ENCODE measurements around the gene PPIF.
A peak's percentile ranks its signal among the peaks of the same experiment; 100 is the strongest.

Gene PPIF

GRCh38 chr10:79326361-79327089 lies 20.7 kb upstream of the PPIF start:
- H3K4me1 ChIP-seq (ENCODE audit: control insufficient read depth, insufficient read depth, low read depth, low read length): peaks cover 26% of the 10 kb centered on the region
- H3K27ac ChIP-seq (ENCODE audit: low read length, poor library complexity, severe bottlenecking): no peak overlapping the region
- no peak overlapping the region for H3K18ac ChIP-seq (ENCODE audit: low read depth in 1 of 2, low read length in 2 of 2)
- no peak overlapping the region for H3K23ac ChIP-seq (ENCODE audit: low read length in 2 of 2)
- H2BK120ac ChIP-seq (ENCODE audit: low read depth, low read length): no peak overlapping the region
- no peak overlapping the region for H2BK15ac ChIP-seq (ENCODE audit: low read depth, poor library complexity, severe bottlenecking)
- no peak overlapping the region for H3K4me3 ChIP-seq (ENCODE audit: insufficient read depth in 1 of 2, low read depth in 1 of 2, low read length in 2 of 2)
- H4K91ac ChIP-seq (ENCODE audit: low read length): no peak overlapping the region
- no peaks in the 10 kb centered on the region for H3K27me3 ChIP-seq (ENCODE audit: control insufficient read depth in 1 of 2, insufficient read depth in 1 of 2, low read length in 2 of 2)
- DNase-seq: no peak
- no peak overlapping the region for H2AK5ac ChIP-seq (ENCODE audit: low read length, severe bottlenecking)
- no peaks in the 10 kb centered on the region for H3K79me1 ChIP-seq (replicated peaks; ENCODE audit: low read length, poor library complexity, severe bottlenecking)
- H4K8ac ChIP-seq (ENCODE audit: low read length): no peak overlapping the region
- H3K36me3 ChIP-seq (ENCODE audit: control insufficient read depth in 1 of 2, insufficient read depth in 2 of 2, low read depth in 1 of 2, low read length in 2 of 2): no peaks in the 10 kb centered on the region
- 71% methylated on average over 3 of the region's 3 CpGs for WGBS
- H3K14ac ChIP-seq (ENCODE audit: low read length in 2 of 2): peak overlapping the region in 1 of 2 experiments; percentile 82
- H2BK5ac ChIP-seq (ENCODE audit: low read depth, low read length, poor library complexity, severe bottlenecking): no peak overlapping the region
- no peak overlapping the region for H3K4me2 ChIP-seq (ENCODE audit: low read length, poor library complexity, severe bottlenecking)
- H2AFZ ChIP-seq (ENCODE audit: low read depth, low read length): no peak overlapping the region
- no peaks in the 10 kb centered on the region for H3K9me3 ChIP-seq (ENCODE audit: control insufficient read depth, low read length)
- no peak overlapping the region for H3K9ac ChIP-seq (ENCODE audit: low read length)
- no peak overlapping the region for H3K4ac ChIP-seq (ENCODE audit: low read depth in 1 of 2, low read length in 2 of 2)
- peak overlapping the region in 1 of 2 experiments; percentile 27 for H2BK12ac ChIP-seq (ENCODE audit: low read length in 2 of 2)

- no peak overlapping the region for H3K9ac ChIP-seq (ENCODE audit: low read length)
- H3K4ac ChIP-seq (ENCODE audit: low read depth in 1 of 2, low read length in 2 of 2): no peak overlapping the region
- H2AFZ ChIP-seq (ENCODE audit: low read depth, low read length): no peak overlapping the region
- no peaks in the 10 kb centered on the region for H3K36me3 ChIP-seq (ENCODE audit: control insufficient read depth in 1 of 2, insufficient read depth in 2 of 2, low read depth in 1 of 2, low read length in 2 of 2)
- H2BK12ac ChIP-seq (ENCODE audit: low read length in 2 of 2): no peak overlapping the region
- no peak overlapping the region for H3K27ac ChIP-seq (ENCODE audit: low read length, poor library complexity, severe bottlenecking)
- H2BK5ac ChIP-seq (ENCODE audit: low read depth, low read length, poor library complexity, severe bottlenecking): no peak overlapping the region
- no peaks in the 10 kb centered on the region for H3K27me3 ChIP-seq (ENCODE audit: control insufficient read depth in 1 of 2, insufficient read depth in 1 of 2, low read length in 2 of 2)
- 84% methylated on average over 8 of the region's 8 CpGs for WGBS
- no peak overlapping the region for H2AK5ac ChIP-seq (ENCODE audit: low read length, severe bottlenecking)
- no peak overlapping the region for H4K91ac ChIP-seq (ENCODE audit: low read length)
- H3K4me2 ChIP-seq (ENCODE audit: low read length, poor library complexity, severe bottlenecking): no peak overlapping the region
- no peak overlapping the region for H3K14ac ChIP-seq (ENCODE audit: low read length in 2 of 2)
- peaks cover 28% of the 10 kb centered on the region for H3K4me1 ChIP-seq (ENCODE audit: control insufficient read depth, insufficient read depth, low read depth, low read length)
- no peak for DNase-seq
- H4K8ac ChIP-seq (ENCODE audit: low read length): no peak overlapping the region
- no peak overlapping the region for H3K18ac ChIP-seq (ENCODE audit: low read depth in 1 of 2, low read length in 2 of 2)
- H3K4me3 ChIP-seq (ENCODE audit: insufficient read depth in 1 of 2, low read depth in 1 of 2, low read length in 2 of 2): no peak overlapping the region
- H3K23ac ChIP-seq (ENCODE audit: low read length in 2 of 2): no peak overlapping the region
- H3K9me3 ChIP-seq (ENCODE audit: control insufficient read depth, low read length): no peaks in the 10 kb centered on the region
- no peak overlapping the region for H2BK15ac ChIP-seq (ENCODE audit: low read depth, poor library complexity, severe bottlenecking)
- H3K79me1 ChIP-seq (replicated peaks; ENCODE audit: low read length, poor library complexity, severe bottlenecking): no peaks in the 10 kb centered on the region
- H2BK120ac ChIP-seq (ENCODE audit: low read depth, low read length): no peak overlapping the region
Observed at GRCh38 chr10:79327090-79327457, 20.2 kb upstream of the PPIF start.

GRCh38 chr10:79328147-79328701 lies 19.0 kb upstream of the PPIF start:
- Histone ChIP-seq H2BK15ac (ENCODE audit: low read depth, poor library complexity, severe bottlenecking) (no peak overlapping the region), H3K36me3 (ENCODE audit: control insufficient read depth in 1 of 2, insufficient read depth in 2 of 2, low read depth in 1 of 2, low read length in 2 of 2) (no peaks in the 10 kb centered on the region), H2BK12ac (ENCODE audit: low read length in 2 of 2) (no peak overlapping the region), H3K23ac (ENCODE audit: low read length in 2 of 2) (no peak overlapping the region), H2AK5ac (ENCODE audit: low read length, severe bottlenecking) (no peak overlapping the region), H3K9ac (ENCODE audit: low read length) (no peak overlapping the region), H2BK5ac (ENCODE audit: low read depth, low read length, poor library complexity, severe bottlenecking) (no peak overlapping the region), H4K91ac (ENCODE audit: low read length) (no peak overlapping the region), H3K79me1 (replicated peaks; ENCODE audit: low read length, poor library complexity, severe bottlenecking) (no peaks in the 10 kb centered on the region), H3K4ac (ENCODE audit: low read depth in 1 of 2, low read length in 2 of 2) (no peak overlapping the region), H4K8ac (ENCODE audit: low read length) (no peak overlapping the region), H3K4me3 (ENCODE audit: insufficient read depth in 1 of 2, low read depth in 1 of 2, low read length in 2 of 2) (no peak overlapping the region), H2BK120ac (ENCODE audit: low read depth, low read length) (no peak overlapping the region), H3K27ac (ENCODE audit: low read length, poor library complexity, severe bottlenecking) (no peak overlapping the region), H3K14ac (ENCODE audit: low read length in 2 of 2) (peak overlapping the region in 1 of 2 experiments; percentile 67), H3K4me1 (ENCODE audit: control insufficient read depth, insufficient read depth, low read depth, low read length) (peaks cover 21% of the 10 kb centered on the region), H3K27me3 (ENCODE audit: control insufficient read depth in 1 of 2, insufficient read depth in 1 of 2, low read length in 2 of 2) (no peaks in the 10 kb centered on the region), H2AFZ (ENCODE audit: low read depth, low read length) (no peak overlapping the region), H3K18ac (ENCODE audit: low read depth in 1 of 2, low read length in 2 of 2) (no peak overlapping the region), H3K9me3 (ENCODE audit: control insufficient read depth, low read length) (no peaks in the 10 kb centered on the region), H3K4me2 (ENCODE audit: low read length, poor library complexity, severe bottlenecking) (no peak overlapping the region)
- WGBS: 96% methylated on average over 6 of the region's 6 CpGs
- no peak for DNase-seq

- H2AFZ ChIP-seq (ENCODE audit: low read depth, low read length): no peak overlapping the region
- WGBS: 91% methylated on average over 14 of the region's 14 CpGs
- peaks cover 19% of the 10 kb centered on the region for H3K4me1 ChIP-seq (ENCODE audit: control insufficient read depth, insufficient read depth, low read depth, low read length)
Observed at GRCh38 chr10:79328737-79329504, 18.3 kb upstream of the PPIF start.

More at GRCh38 chr10:79328737-79329504, 18.3 kb upstream of the PPIF start:
- no peak overlapping the region for H2BK15ac ChIP-seq (ENCODE audit: low read depth, poor library complexity, severe bottlenecking)
- H3K27ac ChIP-seq (ENCODE audit: low read length, poor library complexity, severe bottlenecking): no peak overlapping the region
- no peaks in the 10 kb centered on the region for H3K79me1 ChIP-seq (replicated peaks; ENCODE audit: low read length, poor library complexity, severe bottlenecking)
- DNase-seq: peak; percentile 50
- H3K4me3 ChIP-seq (ENCODE audit: insufficient read depth in 1 of 2, low read depth in 1 of 2, low read length in 2 of 2): no peak overlapping the region
- no peaks in the 10 kb centered on the region for H3K27me3 ChIP-seq (ENCODE audit: control insufficient read depth in 1 of 2, insufficient read depth in 1 of 2, low read length in 2 of 2)
- H3K23ac ChIP-seq (ENCODE audit: low read length in 2 of 2): no peak overlapping the region
- no peak overlapping the region for H2AK5ac ChIP-seq (ENCODE audit: low read length, severe bottlenecking)
- no peak overlapping the region for H3K18ac ChIP-seq (ENCODE audit: low read depth in 1 of 2, low read length in 2 of 2)
- no peaks in the 10 kb centered on the region for H3K36me3 ChIP-seq (ENCODE audit: control insufficient read depth in 1 of 2, insufficient read depth in 2 of 2, low read depth in 1 of 2, low read length in 2 of 2)
- no peak overlapping the region for H3K4me2 ChIP-seq (ENCODE audit: low read length, poor library complexity, severe bottlenecking)
- peak overlapping the region in 1 of 2 experiments; percentile 23 for H2BK12ac ChIP-seq (ENCODE audit: low read length in 2 of 2)
- no peaks in the 10 kb centered on the region for H3K9me3 ChIP-seq (ENCODE audit: control insufficient read depth, low read length)
- H4K91ac ChIP-seq (ENCODE audit: low read length): no peak overlapping the region
- H2BK5ac ChIP-seq (ENCODE audit: low read depth, low read length, poor library complexity, severe bottlenecking): no peak overlapping the region
- H3K14ac ChIP-seq (ENCODE audit: low read length in 2 of 2): no peak overlapping the region
- no peak overlapping the region for H2BK120ac ChIP-seq (ENCODE audit: low read depth, low read length)
- no peak overlapping the region for H4K8ac ChIP-seq (ENCODE audit: low read length)
- H3K4ac ChIP-seq (ENCODE audit: low read depth in 1 of 2, low read length in 2 of 2): no peak overlapping the region
- H3K9ac ChIP-seq (ENCODE audit: low read length): no peak overlapping the region
